ENCODE measurements around the gene AAMDC.
"Not testable (repeated sequence)": the region's sequence is repeated elsewhere in the genome, so short reads cannot be mapped to it uniquely, and the experiment has no call there.

The AAMDC gene

GRCh38 chr11:77908835-77909234, 87.9 kb downstream of the AAMDC start:
- no peak overlapping the region for H3K4me3 ChIP-seq (ENCODE audit: low read depth, low read length)
- no peaks in the 10 kb centered on the region for H3K27me3 ChIP-seq (ENCODE audit: insufficient read depth, low read length)
- H3K27ac ChIP-seq (ENCODE audit: low read depth, low read length), result no peak overlapping the region
- H2AFZ ChIP-seq (ENCODE audit: low read length, unreplicated experiment), result no peak overlapping the region
- peaks cover 7% of the 10 kb centered on the region; the same call in 1 of the 2 replicates for H3K36me3 ChIP-seq (ENCODE audit: insufficient read depth, low read length)
- peaks cover 2% of the 10 kb centered on the region for H3K4me1 ChIP-seq (ENCODE audit: control insufficient read depth, insufficient read depth, low read length, unreplicated experiment)
- no peaks in the 10 kb centered on the region for H3K79me2 ChIP-seq (ENCODE audit: control insufficient read depth, insufficient read depth, low read length, unreplicated experiment)

- Histone ChIP-seq H3K27me3 (ENCODE audit: insufficient read depth, low read length) (no peaks in the 10 kb centered on the region), H2AFZ (ENCODE audit: low read length, unreplicated experiment) (no peak overlapping the region), H3K4me1 (ENCODE audit: control insufficient read depth, insufficient read depth, low read length, unreplicated experiment) (peaks cover 4% of the 10 kb centered on the region)
Observed at GRCh38 chr11:77909277-77909676, 88.3 kb downstream of the AAMDC start.

GRCh38 chr11:77910828-77911227, 89.9 kb downstream of the AAMDC start:
- peaks cover 11% of the 10 kb centered on the region for H3K4me1 ChIP-seq (ENCODE audit: control insufficient read depth, insufficient read depth, low read length, unreplicated experiment)
- not testable (repeated sequence) for H3K79me2 ChIP-seq (ENCODE audit: control insufficient read depth, insufficient read depth, low read length, unreplicated experiment); H3K4me3 ChIP-seq (ENCODE audit: low read depth, low read length); H3K36me3 ChIP-seq (ENCODE audit: insufficient read depth, low read length); H2AFZ ChIP-seq (ENCODE audit: low read length, unreplicated experiment); H3K27me3 ChIP-seq (ENCODE audit: insufficient read depth, low read length); H3K27ac ChIP-seq (ENCODE audit: low read depth, low read length)

More at GRCh38 chr11:77909277-77909676, 88.3 kb downstream of the AAMDC start:
- Histone ChIP-seq H3K36me3 (ENCODE audit: insufficient read depth, low read length) (peaks cover 7% of the 10 kb centered on the region; the same call in 1 of the 2 replicates), H3K27ac (ENCODE audit: low read depth, low read length) (no peak overlapping the region), H3K79me2 (ENCODE audit: control insufficient read depth, insufficient read depth, low read length, unreplicated experiment) (no peaks in the 10 kb centered on the region), H3K4me3 (ENCODE audit: low read depth, low read length) (no peak overlapping the region)

- not testable (repeated sequence) for H3K27me3 ChIP-seq (ENCODE audit: insufficient read depth, low read length); H3K79me2 ChIP-seq (ENCODE audit: control insufficient read depth, insufficient read depth, low read length, unreplicated experiment); H3K36me3 ChIP-seq (ENCODE audit: insufficient read depth, low read length); H3K4me3 ChIP-seq (ENCODE audit: low read depth, low read length); H2AFZ ChIP-seq (ENCODE audit: low read length, unreplicated experiment); H3K27ac ChIP-seq (ENCODE audit: low read depth, low read length)
- peaks cover 11% of the 10 kb centered on the region for H3K4me1 ChIP-seq (ENCODE audit: control insufficient read depth, insufficient read depth, low read length, unreplicated experiment)
Observed at GRCh38 chr11:77913608-77914306, 92.8 kb downstream of the AAMDC start.

GRCh38 chr11:77914307-77914791, 93.4 kb downstream of the AAMDC start:
- not testable (repeated sequence) for H3K4me3 ChIP-seq (ENCODE audit: low read depth, low read length); H2AFZ ChIP-seq (ENCODE audit: low read length, unreplicated experiment); H3K27me3 ChIP-seq (ENCODE audit: insufficient read depth, low read length); H3K36me3 ChIP-seq (ENCODE audit: insufficient read depth, low read length); H3K79me2 ChIP-seq (ENCODE audit: control insufficient read depth, insufficient read depth, low read length, unreplicated experiment)
- Histone ChIP-seq H3K27ac (ENCODE audit: low read depth, low read length) (peak overlapping the region; percentile 43), H3K4me1 (ENCODE audit: control insufficient read depth, insufficient read depth, low read length, unreplicated experiment) (peaks cover 11% of the 10 kb centered on the region)

GRCh38 chr11:77917713-77918112, 96.8 kb downstream of the AAMDC start:
- not testable (repeated sequence) for H3K4me3 ChIP-seq (ENCODE audit: low read depth, low read length); H3K36me3 ChIP-seq (ENCODE audit: insufficient read depth, low read length); H3K27ac ChIP-seq (ENCODE audit: low read depth, low read length); H2AFZ ChIP-seq (ENCODE audit: low read length, unreplicated experiment); H3K27me3 ChIP-seq (ENCODE audit: insufficient read depth, low read length); H3K79me2 ChIP-seq (ENCODE audit: control insufficient read depth, insufficient read depth, low read length, unreplicated experiment)
- H3K4me1 ChIP-seq (ENCODE audit: control insufficient read depth, insufficient read depth, low read length, unreplicated experiment), result peaks cover 11% of the 10 kb centered on the region
